IMR-90 (cell line): ENCODE data around the gene COA3.

Experiments
- BHLHE40 ChIP-seq: fragments of 150-350 bp; IDR thresholded peaks from 2 replicates; pipeline ENCODE4 v1.6.1; 2016; ENCODE audit warnings: mild to moderate bottlenecking, low read depth, low read length
- CEBPB ChIP-seq: IDR thresholded peaks from 2 replicates; pipeline ENCODE4 v1.6.1; 2012; ENCODE audit warnings: low read depth, low read length, improper control_type of control experiment
- CHD1 ChIP-seq: IDR thresholded peaks from 2 replicates; pipeline ENCODE4 v1.6.1; 2012; ENCODE audit warnings: low read depth, low read length, improper control_type of control experiment
- CTCF ChIP-seq: conservative IDR thresholded peaks from 2 replicates; pipeline ENCODE4 v1.5.1; 2012; ENCODE audit warnings: mild to moderate bottlenecking, low read depth, low read length, improper control_type of control experiment
- ELK1 ChIP-seq: fragments of 150-350 bp; IDR thresholded peaks from 2 replicates; pipeline ENCODE4 v1.6.1; 2016; ENCODE audit warnings: low read depth, mild to moderate bottlenecking, low read length, moderate library complexity, borderline replicate concordance
- FOS ChIP-seq: fragments of 150-350 bp; IDR thresholded peaks from 2 replicates; pipeline ENCODE4 v1.6.1; 2016; ENCODE audit warnings: low read depth, low read length
- MAFK ChIP-seq: IDR thresholded peaks from 2 replicates; pipeline ENCODE4 v1.6.1; 2012; ENCODE audit warnings: low read depth, low read length, improper control_type of control experiment
- MAZ ChIP-seq: IDR thresholded peaks from 2 replicates; pipeline ENCODE4 v1.6.1; 2012; ENCODE audit warnings: low read depth, mild to moderate bottlenecking, low read length, improper control_type of control experiment, moderate library complexity, borderline replicate concordance
- MXI1 ChIP-seq: IDR thresholded peaks from 2 replicates; pipeline ENCODE4 v1.6.1; 2012; ENCODE audit warnings: low read depth, mild to moderate bottlenecking, low read length, moderate library complexity, borderline replicate concordance
- NFE2L2 ChIP-seq: fragments of 150-350 bp; IDR thresholded peaks from 2 replicates; pipeline ENCODE4 v1.6.1; 2016; ENCODE audit warnings: low read depth, mild to moderate bottlenecking, low read length
- POLR2A ChIP-seq: IDR thresholded peaks from 2 replicates; pipeline ENCODE4 v1.6.1; 2012; ENCODE audit warnings: mild to moderate bottlenecking, low read depth, low read length
- RFX5 ChIP-seq: IDR thresholded peaks from 2 replicates; pipeline ENCODE4 v1.8.0; 2012; ENCODE audit warnings: low read depth, mild to moderate bottlenecking, low read length, moderate library complexity
- SMC3 ChIP-seq: fragments of 150-350 bp; IDR thresholded peaks from 2 replicates; pipeline ENCODE4 v1.6.1; 2016; ENCODE audit warnings: low read depth, mild to moderate bottlenecking, antibody characterized with exemption, low read length, moderate library complexity
- USF2 ChIP-seq: fragments of 150-350 bp; IDR thresholded peaks from 2 replicates; pipeline ENCODE4 v1.6.1; 2017; ENCODE audit warnings: mild to moderate bottlenecking, antibody characterized with exemption, low read length, low read depth

- TF ChIP-seq FOS (no peak), POLR2A (no peak), CTCF (no peak), CHD1 (no peak), MAZ (no peak), CEBPB (no peak), USF2 (no peak), SMC3 (no peak), NFE2L2 (no peak), MAFK (no peak), BHLHE40 (no peak), ELK1 (no peak), MXI1 (no peak), RFX5 (no peak)
Measured at GRCh38 chr17:42792545-42792944, 6.0 kb downstream of the COA3 start.
